Large intestine (tissue), 3 donors: ENCODE results near the gene PRSS50. TPM values are rescaled to one million over a fixed set of nuclear protein-coding genes. Genes with fewer than 3 reads are reported as not detected.
A peak's percentile ranks its signal among the peaks of the same experiment; 100 is the strongest.

Source experiments
- DNase-seq, 2 donors: peaks; one replicate each; pipeline versions ENCODE4 v3.0.0 to v3.0.0-alpha.2; 2013
- H3K27ac ChIP-seq: one replicate; pipeline ENCODE4 v1.5.1; 2013; ENCODE audit warnings: low read length
- H3K27me3 ChIP-seq: 2 replicates; pipeline ENCODE4 v1.6.1; 2013; ENCODE audit warnings: low read length; ENCODE audit not compliant: control insufficient read depth, insufficient read depth
- H3K36me3 ChIP-seq: 2 replicates; pipeline ENCODE4 v1.6.1; 2013; ENCODE audit warnings: low read length; ENCODE audit not compliant: control insufficient read depth, insufficient read depth
- H3K4me1 ChIP-seq: one replicate; pipeline ENCODE4 v1.6.1; 2013; ENCODE audit warnings: low read length; ENCODE audit not compliant: control insufficient read depth, insufficient read depth
- H3K4me3 ChIP-seq: one replicate; pipeline ENCODE4 v1.5.1; 2013; ENCODE audit warnings: low read length
- H3K9me3 ChIP-seq: one replicate; pipeline ENCODE4 v1.6.1; 2013; ENCODE audit warnings: mild to moderate bottlenecking, low read depth, low read length, moderate library complexity; ENCODE audit not compliant: control insufficient read depth
- WGBS: methylation state at CpG from one replicate; pipeline ENCODE4 v1.1.5; 2013; ENCODE audit warnings: low lambda C conversion rate; ENCODE audit not compliant: insufficient coverage; 5-methylcytosine and 5-hydroxymethylcytosine counted together
- polyA plus RNA-seq: library from polyadenylated mRNA; unstranded; fragments of 120-200 nt; gene quantifications from one replicate; pipeline ENCODE4 v1.2.1, GENCODE V29; 2013

Gene PRSS50
- polyA plus RNA-seq, 1 donor: 3.1 TPM

DNA sequence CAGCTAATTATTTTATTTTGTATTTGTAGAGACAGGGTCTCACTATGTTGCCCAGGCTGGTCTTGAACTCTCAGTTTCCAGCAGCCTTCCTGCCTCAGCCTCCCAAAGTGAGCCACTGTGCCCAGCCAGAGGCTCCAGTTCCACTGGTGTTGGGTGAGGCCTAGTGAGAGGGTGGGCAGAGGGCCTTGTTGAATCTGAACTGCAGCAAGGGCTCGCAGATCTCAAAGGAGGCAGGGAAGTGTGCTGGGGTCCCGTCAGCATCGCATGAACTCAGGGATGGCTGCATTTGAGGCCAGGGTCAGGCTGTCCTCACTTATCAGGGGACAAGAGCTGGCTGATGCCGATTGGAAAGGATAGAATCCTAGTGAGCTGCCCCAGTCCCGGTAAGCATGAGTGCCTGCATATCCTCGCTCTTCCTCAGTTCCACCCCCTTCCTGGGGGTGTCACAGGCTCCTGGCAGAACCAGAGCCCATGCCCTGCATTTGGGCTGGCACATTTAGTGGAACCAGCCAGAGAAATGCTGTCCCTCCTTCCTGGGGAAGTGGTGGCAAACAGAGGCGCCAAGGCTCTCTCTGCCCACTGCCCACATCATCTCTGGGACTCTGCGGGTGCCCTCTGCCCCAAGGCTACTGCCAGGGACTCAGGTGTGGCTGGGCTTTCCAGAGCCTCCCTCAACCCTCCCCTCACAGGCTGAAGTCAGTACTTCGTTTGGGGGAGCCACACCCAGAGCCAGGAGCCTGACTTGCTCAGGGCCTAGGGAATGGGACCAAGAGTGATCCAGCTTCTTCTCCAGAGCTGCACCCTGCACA is 48.3 kb downstream of the PRSS50 start:
- H3K9me3 ChIP-seq: no peaks in the 10 kb centered on the region
- H3K27ac ChIP-seq: no peak overlapping the region
- H3K4me3 ChIP-seq: no peak overlapping the region
- peaks cover 23% of the 10 kb centered on the region for H3K36me3 ChIP-seq
- no CpG with 5 or more reads among the region's 9 CpGs for WGBS
- no peak for DNase-seq
- H3K4me1 ChIP-seq: peaks cover 54% of the 10 kb centered on the region
- no peaks in the 10 kb centered on the region for H3K27me3 ChIP-seq

DNA sequence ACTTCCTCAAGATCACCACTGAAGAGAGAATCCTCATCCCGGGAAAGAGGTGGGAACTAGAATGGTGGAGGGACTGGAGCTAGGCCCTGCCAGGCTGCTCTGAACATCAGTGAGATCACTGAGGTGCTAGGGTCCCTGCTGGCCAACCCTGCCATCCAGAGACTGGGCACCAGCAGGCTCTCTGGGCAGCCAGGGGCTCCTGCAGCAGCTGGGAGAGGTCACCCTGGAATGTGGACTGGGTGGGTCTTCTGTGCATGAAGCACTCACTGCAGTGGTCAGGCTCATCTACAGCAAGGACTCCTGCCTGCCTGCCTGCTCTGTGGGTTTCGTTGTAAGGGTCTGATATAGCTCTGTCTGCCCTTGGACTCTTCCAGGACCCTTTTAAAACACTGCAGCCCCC is 49.1 kb downstream of the PRSS50 start:
- Histone ChIP-seq H3K36me3 (peaks cover 18% of the 10 kb centered on the region), H3K27me3 (no peaks in the 10 kb centered on the region), H3K4me3 (no peak overlapping the region), H3K27ac (peak overlapping the region; percentile 32), H3K4me1 (peaks cover 54% of the 10 kb centered on the region), H3K9me3 (no peaks in the 10 kb centered on the region)
- no peak for DNase-seq
- no CpG with 5 or more reads among the region's 2 CpGs for WGBS

- WGBS: no CpG with 5 or more reads among the region's 8 CpGs
- no peak overlapping the region for H3K4me3 ChIP-seq
- H3K36me3 ChIP-seq: peaks cover 18% of the 10 kb centered on the region
- no peak for DNase-seq
- no peaks in the 10 kb centered on the region for H3K9me3 ChIP-seq
- peak overlapping the region; percentile 32 for H3K27ac ChIP-seq
- no peaks in the 10 kb centered on the region for H3K27me3 ChIP-seq
- peaks cover 50% of the 10 kb centered on the region for H3K4me1 ChIP-seq
Observed at GRCh38 chr3:46668116-46668515, 49.6 kb downstream of the PRSS50 start.

GRCh38 chr3:46667657-46668056 is 50.0 kb downstream of the PRSS50 start:
- WGBS: no CpG with 5 or more reads among the region's 9 CpGs
- Histone ChIP-seq H3K4me1 (peaks cover 47% of the 10 kb centered on the region), H3K4me3 (no peak overlapping the region), H3K36me3 (peaks cover 18% of the 10 kb centered on the region), H3K9me3 (no peaks in the 10 kb centered on the region), H3K27ac (no peak overlapping the region), H3K27me3 (no peaks in the 10 kb centered on the region)
- no peak for DNase-seq

DNA sequence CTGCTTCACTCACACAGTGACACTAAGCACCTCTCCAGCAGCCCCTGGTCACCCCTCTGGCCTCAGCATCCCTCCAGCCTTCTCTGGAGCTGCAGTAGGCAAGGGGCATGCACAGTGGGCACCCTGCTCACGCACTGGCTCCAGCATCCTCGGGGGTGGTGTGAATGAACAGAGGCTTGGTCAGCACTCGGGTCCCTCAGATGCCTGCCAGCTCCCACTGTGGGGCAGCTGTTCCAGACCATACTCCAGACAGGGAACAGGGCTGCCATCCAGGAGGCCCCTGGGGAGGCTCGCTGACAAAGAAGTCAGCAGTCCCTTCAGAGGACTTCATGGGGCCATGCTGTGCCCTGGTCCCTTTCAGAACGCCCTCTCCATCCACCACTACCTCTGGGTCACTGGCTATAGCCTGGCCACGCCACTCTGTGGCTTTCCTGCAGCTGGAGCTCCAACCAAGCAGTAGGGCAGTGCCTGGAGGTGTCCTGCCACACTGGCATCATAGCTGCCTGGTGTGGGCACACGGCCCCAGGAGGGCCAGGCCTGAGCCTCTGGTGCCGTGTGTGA is 50.5 kb downstream of the PRSS50 start:
- no peak overlapping the region for H3K4me3 ChIP-seq
- no CpG with 5 or more reads among the region's 8 CpGs for WGBS
- H3K27me3 ChIP-seq: no peaks in the 10 kb centered on the region
- no peak for DNase-seq
- H3K4me1 ChIP-seq: peaks cover 41% of the 10 kb centered on the region
- no peak overlapping the region for H3K27ac ChIP-seq
- peaks cover 18% of the 10 kb centered on the region for H3K36me3 ChIP-seq
- no peaks in the 10 kb centered on the region for H3K9me3 ChIP-seq

DNA sequence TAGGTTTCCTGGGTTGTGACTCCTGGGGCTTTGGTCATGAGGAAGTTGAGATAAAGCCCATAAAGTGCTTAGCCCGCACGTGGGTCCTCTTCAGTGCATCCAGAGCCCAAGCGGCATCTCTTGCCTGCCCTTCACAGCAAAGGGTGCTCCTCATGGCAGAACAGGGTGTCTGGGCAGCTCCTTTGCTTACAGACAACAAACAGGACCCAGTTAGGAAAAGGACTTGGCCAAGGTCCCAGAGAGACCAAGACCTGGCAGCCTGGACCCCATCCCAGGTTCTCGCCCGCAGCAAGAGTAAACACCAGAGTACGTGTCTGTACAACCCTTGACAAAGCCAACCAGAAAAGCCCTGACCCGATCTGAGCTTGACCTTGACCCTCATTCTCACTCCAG is 51.2 kb downstream of the PRSS50 start:
- Histone ChIP-seq H3K9me3 (no peaks in the 10 kb centered on the region), H3K27ac (no peak overlapping the region), H3K36me3 (peaks cover 13% of the 10 kb centered on the region), H3K27me3 (no peaks in the 10 kb centered on the region), H3K4me3 (no peak overlapping the region), H3K4me1 (peaks cover 36% of the 10 kb centered on the region)
- WGBS: no CpG with 5 or more reads among the region's 7 CpGs
- peak; percentile 54 to 66 for DNase-seq

DNA sequence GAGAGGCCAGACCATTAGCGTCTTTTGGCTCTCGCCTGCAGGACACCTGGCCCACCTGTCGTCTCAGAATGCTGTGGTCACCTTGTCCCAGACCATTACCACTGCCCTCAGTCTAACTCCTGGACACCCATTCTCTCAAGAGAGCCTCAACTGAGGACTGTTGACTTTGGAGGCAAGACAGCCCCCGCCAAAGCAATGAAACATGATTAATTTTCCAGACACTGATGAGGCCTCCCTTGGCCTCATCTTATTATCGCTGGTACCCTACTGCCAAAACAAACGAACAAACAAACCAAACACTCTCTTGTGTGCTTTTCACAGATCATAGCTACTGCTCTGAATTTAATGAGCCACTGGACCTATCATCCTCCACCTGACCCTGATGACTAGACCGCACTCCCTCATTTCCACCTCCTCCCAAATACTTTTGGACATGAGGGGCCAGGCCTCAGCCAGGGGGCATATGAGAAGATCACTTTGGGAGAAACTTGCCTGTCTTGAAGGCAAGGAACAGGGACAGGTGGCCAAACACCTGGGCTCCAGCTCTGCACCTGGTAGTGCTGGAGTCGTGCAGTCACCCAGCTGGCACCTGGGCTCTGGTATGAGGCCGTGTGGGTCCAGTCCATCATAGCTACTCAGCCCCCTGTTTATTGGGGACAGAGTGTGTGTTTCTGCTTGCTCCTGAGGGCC is 51.8 kb downstream of the PRSS50 start:
- no peak for DNase-seq
- Histone ChIP-seq H3K36me3 (peaks cover 9% of the 10 kb centered on the region), H3K4me3 (no peak overlapping the region), H3K4me1 (peaks cover 36% of the 10 kb centered on the region), H3K9me3 (no peaks in the 10 kb centered on the region), H3K27ac (no peak overlapping the region), H3K27me3 (no peaks in the 10 kb centered on the region)
- no CpG with 5 or more reads among the region's 9 CpGs for WGBS

GRCh38 chr3:46664971-46665762 is 52.5 kb downstream of the PRSS50 start:
- H3K36me3 ChIP-seq: peaks cover 1% of the 10 kb centered on the region
- H3K4me3 ChIP-seq: no peak overlapping the region
- no peak overlapping the region for H3K27ac ChIP-seq
- no peaks in the 10 kb centered on the region for H3K27me3 ChIP-seq
- no peak for DNase-seq
- H3K9me3 ChIP-seq: no peaks in the 10 kb centered on the region
- H3K4me1 ChIP-seq: peaks cover 36% of the 10 kb centered on the region
- WGBS: no CpG with 5 or more reads among the region's 23 CpGs

GRCh38 chr3:46664188-46664970 is 53.3 kb downstream of the PRSS50 start:
- no peak for DNase-seq
- H3K27me3 ChIP-seq: no peaks in the 10 kb centered on the region
- H3K27ac ChIP-seq: no peak overlapping the region
- H3K4me3 ChIP-seq: no peak overlapping the region
- H3K9me3 ChIP-seq: no peaks in the 10 kb centered on the region
- no CpG with 5 or more reads among the region's 6 CpGs for WGBS
- H3K4me1 ChIP-seq: peaks cover 36% of the 10 kb centered on the region
- H3K36me3 ChIP-seq: no peaks in the 10 kb centered on the region
